LNCAP (cell line): ENCODE data around the gene PCDH15.

ENCODE experiments used
- CTCF ChIP-seq: fragments of 450-650 bp; IDR thresholded peaks from 2 replicates; pipeline ENCODE4 v1.5.1; 2017; ENCODE audit warnings: mild to moderate bottlenecking

Gene PCDH15

GRCh38 chr10:53771701-53772100 lies 1029.3 kb downstream of the PCDH15 start:
- TF ChIP-seq CTCF, result no peak

- no peak for TF ChIP-seq CTCF
These were observed 1030.1 kb downstream of the PCDH15 start for GRCh38 chr10:53770903-53771302.

- no peak for TF ChIP-seq CTCF
These were observed 1035.7 kb downstream of the PCDH15 start for GRCh38 chr10:53765311-53765710.

- no peak for TF ChIP-seq CTCF
These were observed 1046.3 kb downstream of the PCDH15 start for GRCh38 chr10:53754596-53755250.
